GM19452 (cell line): ENCODE data around the gene RNU2-63P.
"Not testable (repeated sequence)": the region's sequence is repeated elsewhere in the genome, so short reads cannot be mapped to it uniquely, and the experiment has no call there.

Experiments
- ATAC-seq: cut with Tn5 transposase; IDR thresholded peaks from one replicate; pipeline ENCODE4 v1.9.1; 2021; ENCODE audit not compliant: unreplicated experiment

RNU2-63P gene

GRCh38 chr2:88032070-88032702 lies 15.8 kb upstream of the RNU2-63P start:
- no peak for ATAC-seq

- no peak for ATAC-seq
Observed at GRCh38 chr2:88028931-88029330, 12.6 kb upstream of the RNU2-63P start.

GRCh38 chr2:88027697-88028389 lies 11.5 kb upstream of the RNU2-63P start:
- no peak for ATAC-seq

GRCh38 chr2:88024509-88024908 lies 8.2 kb upstream of the RNU2-63P start:
- no peak for ATAC-seq

- ATAC-seq: no peak
Observed at GRCh38 chr2:88022669-88022921, 6.2 kb upstream of the RNU2-63P start.

- no peak for ATAC-seq
Observed at GRCh38 chr2:88019985-88020384, 3.6 kb upstream of the RNU2-63P start.

- ATAC-seq: no peak
Observed at GRCh38 chr2:88018909-88019308, 2.6 kb upstream of the RNU2-63P start.

- ATAC-seq: not testable (repeated sequence)
Observed at GRCh38 chr2:88018077-88018805, 1.9 kb upstream of the RNU2-63P start.

- ATAC-seq: not testable (repeated sequence)
Observed at GRCh38 chr2:88017780-88018038, 1.4 kb upstream of the RNU2-63P start.

GRCh38 chr2:88016960-88017779 lies 823 bp upstream of the RNU2-63P start:
- ATAC-seq: peak; percentile 53

GRCh38 chr2:88011011-88011410 lies 5.3 kb downstream of the RNU2-63P start:
- ATAC-seq: no peak

- ATAC-seq: no peak
Observed at GRCh38 chr2:88010136-88010535, 6.2 kb downstream of the RNU2-63P start.

GRCh38 chr2:88006912-88007439 lies 9.4 kb downstream of the RNU2-63P start:
- no peak for ATAC-seq

- no peak for ATAC-seq
Observed at GRCh38 chr2:88005776-88006175, 10.6 kb downstream of the RNU2-63P start.

- no peak for ATAC-seq
Observed at GRCh38 chr2:88003074-88003755, 13.1 kb downstream of the RNU2-63P start.

GRCh38 chr2:88002359-88002707 lies 14.0 kb downstream of the RNU2-63P start:
- ATAC-seq: no peak

- not testable (repeated sequence) for ATAC-seq
Observed at GRCh38 chr2:88000474-88000873, 15.9 kb downstream of the RNU2-63P start.

- ATAC-seq: no peak
Observed at GRCh38 chr2:87996570-87996969, 19.8 kb downstream of the RNU2-63P start.

GRCh38 chr2:87995756-87996155 lies 20.6 kb downstream of the RNU2-63P start:
- no peak for ATAC-seq

- ATAC-seq: not testable (repeated sequence)
Observed at GRCh38 chr2:87994304-87994850, 22.0 kb downstream of the RNU2-63P start.

- ATAC-seq: not testable (repeated sequence)
Observed at GRCh38 chr2:87992569-87992968, 23.8 kb downstream of the RNU2-63P start.
